Liver (tissue), 9 donors: ENCODE data around the gene NUP107. TPM values are rescaled to one million over a fixed set of nuclear protein-coding genes. Genes with fewer than 3 reads are reported as not detected.
A peak's percentile ranks its signal among the peaks of the same experiment; 100 is the strongest.

ENCODE experiments used
- DNase-seq: peaks from one replicate; pipeline ENCODE4 v3.0.0-alpha.2; 2017; ENCODE audit warnings: low spot score
- H3K27ac ChIP-seq, 2 donors: one replicate each; pipeline ENCODE4 v1.7.0; 2013; ENCODE audit warnings: inconsistent platforms in 2 of 2, low read length in 2 of 2, control low read depth in 1 of 2, low read depth in 1 of 2, mild to moderate bottlenecking in 1 of 2
- H3K27me3 ChIP-seq, 4 donors: one replicate each; pipeline versions ENCODE4 v1.6.1 to v1.7.0; 2013; ENCODE audit warnings: low read length in 3 of 4, inconsistent platforms in 1 of 4, mild to moderate bottlenecking in 1 of 4, moderate library complexity in 1 of 4; ENCODE audit not compliant: control insufficient read depth in 4 of 4, insufficient read depth in 4 of 4
- H3K36me3 ChIP-seq, 4 donors: one replicate each; pipeline versions ENCODE4 v1.6.1 to v1.7.0; 2013; ENCODE audit warnings: low read length in 3 of 4, mild to moderate bottlenecking in 3 of 4, low read depth in 1 of 4, moderate library complexity in 1 of 4; ENCODE audit not compliant: control insufficient read depth in 4 of 4, insufficient read depth in 3 of 4
- H3K4me1 ChIP-seq, 4 donors: one replicate each; pipeline versions ENCODE4 v1.6.1 to v1.7.0; 2013; ENCODE audit warnings: low read length in 3 of 4, mild to moderate bottlenecking in 3 of 4, moderate library complexity in 1 of 4; ENCODE audit not compliant: control insufficient read depth in 4 of 4, insufficient read depth in 4 of 4
- H3K4me3 ChIP-seq, 3 donors: one replicate each; pipeline versions ENCODE4 v1.6.1 to v1.7.0; 2013; ENCODE audit warnings: low read length in 3 of 3, control low read depth in 1 of 3, low read depth in 1 of 3, mild to moderate bottlenecking in 1 of 3
- H3K9ac ChIP-seq, 2 donors: one replicate each; pipeline ENCODE4 v1.7.0; 2013; ENCODE audit warnings: low read length in 2 of 2, mild to moderate bottlenecking in 2 of 2, moderate library complexity in 2 of 2, control low read depth in 1 of 2, low read depth in 1 of 2
- H3K9me3 ChIP-seq, 4 donors: one replicate each; pipeline versions ENCODE4 v1.6.1 to v1.7.0; 2013; ENCODE audit warnings: low read length in 3 of 4; ENCODE audit not compliant: control insufficient read depth in 4 of 4
- FOXA1 ChIP-seq: IDR thresholded peaks from 2 replicates; pipeline ENCODE4 v1.6.1; 2016; ENCODE audit warnings: antibody characterized with exemption
- FOXA2 ChIP-seq: IDR thresholded peaks from 2 replicates; pipeline ENCODE4 v1.6.1; 2016; ENCODE audit warnings: antibody characterized with exemption
- GABPA ChIP-seq, 2 donors: IDR thresholded peaks in 1 of 2; conservative IDR thresholded peaks in 1 of 2; 2 replicates each; pipeline ENCODE4 v1.6.1; 2016; ENCODE audit warnings: antibody characterized with exemption in 2 of 2, mild to moderate bottlenecking in 1 of 2, moderate library complexity in 1 of 2
- HNF4A ChIP-seq, 2 donors: conservative IDR thresholded peaks; 2 replicates each; pipeline ENCODE4 v1.6.1; 2016; ENCODE audit warnings: antibody characterized with exemption in 2 of 2, mild to moderate bottlenecking in 2 of 2
- HNF4G ChIP-seq: IDR thresholded peaks from 2 replicates; pipeline ENCODE4 v1.6.1; 2016; ENCODE audit warnings: antibody characterized with exemption
- JUND ChIP-seq, 2 donors: IDR thresholded peaks; 2 replicates each; pipeline ENCODE4 v1.6.1; 2016; ENCODE audit warnings: antibody characterized with exemption in 2 of 2
- MAX ChIP-seq: IDR thresholded peaks from 2 replicates; pipeline ENCODE4 v1.6.1; 2016; ENCODE audit warnings: antibody characterized with exemption
- REST ChIP-seq: IDR thresholded peaks from 2 replicates; pipeline ENCODE4 v1.6.1; 2016; ENCODE audit warnings: antibody characterized with exemption, mild to moderate bottlenecking
- SP1 ChIP-seq: IDR thresholded peaks from 2 replicates; pipeline ENCODE4 v1.6.1; 2018; ENCODE audit warnings: antibody characterized with exemption, mild to moderate bottlenecking
- WGBS: extraction: QIAGEN DNeasy Blood & Tissue Kit; methylation state at CpG from one replicate; pipeline ENCODE4 v1.1.7; 2013; 5-methylcytosine and 5-hydroxymethylcytosine counted together
- polyA plus RNA-seq, 2 donors: library from polyadenylated mRNA; stranded (reverse) in 1 of 2; unstranded in 1 of 2; fragments of 200-250 nt in 1 of 2; fragments of >200 nt in 1 of 2; fragmentation: Nextera tagmentation in 1 of 2; extraction: Ambion mirVana in 1 of 2; gene quantifications; one replicate each; pipeline versions ENCODE4 v1.2.1 to v1.2.3, GENCODE V29; 2013 to 2015
- total RNA-seq, 2 donors: library from RNA; depleted of rRNA; stranded (reverse); fragments of >200 nt; gene quantifications; one replicate each; pipeline ENCODE4 v1.2.3, GENCODE V29; 2014
- TF ChIP-seq, protein P1 (sequence below): IDR thresholded peaks from 2 replicates; pipeline ENCODE4 v1.6.1; 2016; ENCODE audit warnings: antibody characterized with exemption
- TF ChIP-seq, protein P2 (sequence below): fragments of 150-350 bp; IDR thresholded peaks from 2 replicates; pipeline ENCODE4 v1.5.1; 2017; ENCODE audit warnings: improper control_type of control experiment, low read depth, low read length; ENCODE audit not compliant: missing input control
- donor health status: healthy.
- donor health status: healthy.
- donor health status: healthy.
- donor health status: healthy.
- donor health status: healthy.

Gene NUP107
- total and polyA plus RNA-seq, 4 donors, result 6.3 to 38.3 (median 16.2) TPM

GRCh38 chr12:68790952-68791234 is 104.1 kb downstream of the NUP107 start (continued):
- TF ChIP-seq, protein P1, sequence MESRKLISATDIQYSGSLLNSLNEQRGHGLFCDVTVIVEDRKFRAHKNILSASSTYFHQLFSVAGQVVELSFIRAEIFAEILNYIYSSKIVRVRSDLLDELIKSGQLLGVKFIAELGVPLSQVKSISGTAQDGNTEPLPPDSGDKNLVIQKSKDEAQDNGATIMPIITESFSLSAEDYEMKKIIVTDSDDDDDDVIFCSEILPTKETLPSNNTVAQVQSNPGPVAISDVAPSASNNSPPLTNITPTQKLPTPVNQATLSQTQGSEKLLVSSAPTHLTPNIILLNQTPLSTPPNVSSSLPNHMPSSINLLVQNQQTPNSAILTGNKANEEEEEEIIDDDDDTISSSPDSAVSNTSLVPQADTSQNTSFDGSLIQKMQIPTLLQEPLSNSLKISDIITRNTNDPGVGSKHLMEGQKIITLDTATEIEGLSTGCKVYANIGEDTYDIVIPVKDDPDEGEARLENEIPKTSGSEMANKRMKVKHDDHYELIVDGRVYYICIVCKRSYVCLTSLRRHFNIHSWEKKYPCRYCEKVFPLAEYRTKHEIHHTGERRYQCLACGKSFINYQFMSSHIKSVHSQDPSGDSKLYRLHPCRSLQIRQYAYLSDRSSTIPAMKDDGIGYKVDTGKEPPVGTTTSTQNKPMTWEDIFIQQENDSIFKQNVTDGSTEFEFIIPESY, result no peak
- TF ChIP-seq FOXA2 (no peak), HNF4A (conservative IDR thresholded peaks at IDR 0.05) (no peak), SP1 (no peak)

DNA sequence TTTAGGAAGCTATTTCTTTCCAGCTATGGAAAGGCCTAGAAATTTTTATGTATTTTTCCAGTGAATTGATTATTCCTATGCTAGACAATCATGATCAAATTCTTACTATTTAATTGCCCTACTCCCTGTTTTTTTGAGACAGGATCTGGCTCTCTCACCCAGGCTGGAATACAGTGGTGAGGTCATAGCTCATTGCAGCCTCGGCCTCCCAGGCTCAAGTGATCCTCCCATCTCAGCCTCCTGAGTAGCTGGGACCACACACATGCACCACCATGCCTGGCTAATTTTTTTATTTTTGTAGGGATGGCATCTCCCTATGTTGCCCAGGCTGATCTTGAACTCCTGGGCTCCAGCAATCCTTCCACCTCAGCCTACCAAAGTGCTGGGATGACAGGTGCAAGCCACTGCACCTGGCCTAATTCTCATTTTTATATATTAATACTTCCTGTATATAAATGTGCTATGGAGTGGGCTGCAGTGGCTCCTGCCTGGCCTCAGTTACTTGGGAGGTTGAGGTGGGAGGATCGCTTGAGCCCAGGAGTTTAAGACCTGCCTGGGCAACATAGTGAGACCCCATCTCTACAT is 105.2 kb downstream of the NUP107 start:
- Histone ChIP-seq H3K9ac (no peak overlapping the region), H3K27me3 (no peaks in the 10 kb centered on the region), H3K9me3 (no peaks in the 10 kb centered on the region), H3K4me1 (peaks cover 0 to 19% (median 15%) of the 10 kb centered on the region in 4 donors), H3K4me3 (no peak overlapping the region), H3K36me3 (no peaks in the 10 kb centered on the region), H3K27ac (no peak overlapping the region)
- TF ChIP-seq, protein P2, sequence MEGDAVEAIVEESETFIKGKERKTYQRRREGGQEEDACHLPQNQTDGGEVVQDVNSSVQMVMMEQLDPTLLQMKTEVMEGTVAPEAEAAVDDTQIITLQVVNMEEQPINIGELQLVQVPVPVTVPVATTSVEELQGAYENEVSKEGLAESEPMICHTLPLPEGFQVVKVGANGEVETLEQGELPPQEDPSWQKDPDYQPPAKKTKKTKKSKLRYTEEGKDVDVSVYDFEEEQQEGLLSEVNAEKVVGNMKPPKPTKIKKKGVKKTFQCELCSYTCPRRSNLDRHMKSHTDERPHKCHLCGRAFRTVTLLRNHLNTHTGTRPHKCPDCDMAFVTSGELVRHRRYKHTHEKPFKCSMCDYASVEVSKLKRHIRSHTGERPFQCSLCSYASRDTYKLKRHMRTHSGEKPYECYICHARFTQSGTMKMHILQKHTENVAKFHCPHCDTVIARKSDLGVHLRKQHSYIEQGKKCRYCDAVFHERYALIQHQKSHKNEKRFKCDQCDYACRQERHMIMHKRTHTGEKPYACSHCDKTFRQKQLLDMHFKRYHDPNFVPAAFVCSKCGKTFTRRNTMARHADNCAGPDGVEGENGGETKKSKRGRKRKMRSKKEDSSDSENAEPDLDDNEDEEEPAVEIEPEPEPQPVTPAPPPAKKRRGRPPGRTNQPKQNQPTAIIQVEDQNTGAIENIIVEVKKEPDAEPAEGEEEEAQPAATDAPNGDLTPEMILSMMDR, result no peak
- TF ChIP-seq HNF4G (no peak), FOXA1 (no peak), SP1 (no peak), REST (no peak), GABPA (IDR thresholded peaks at IDR 0.05 in 1 of 2, conservative IDR thresholded peaks at IDR 0.05 in 1 of 2) (no peak), MAX (no peak)
- WGBS, result 97% methylated on average over 2 of the region's 2 CpGs
- no peak for DNase-seq

GRCh38 chr12:68792952-68793351 is 106.2 kb downstream of the NUP107 start:
- WGBS, result 81% methylated on average over 2 of the region's 2 CpGs
- Histone ChIP-seq H3K9ac (no peak overlapping the region), H3K4me1 (peaks cover 0 to 15% (median 13%) of the 10 kb centered on the region in 4 donors), H3K4me3 (no peak overlapping the region), H3K27ac (no peak overlapping the region), H3K36me3 (no peaks in the 10 kb centered on the region), H3K9me3 (no peaks in the 10 kb centered on the region), H3K27me3 (no peaks in the 10 kb centered on the region)
- peak; percentile 68 for TF ChIP-seq SP1
- TF ChIP-seq JUND (IDR thresholded peaks at IDR 0.05), result no peak
- DNase-seq, result no peak
